NCI-H774 (cell line): ENCODE results near the gene SLC6A1.

Source experiments
- DNase-seq: peaks from one replicate; lab custom pipeline; 2025; lab: John Stamatoyannopoulos, UW

The SLC6A1 gene

DNA sequence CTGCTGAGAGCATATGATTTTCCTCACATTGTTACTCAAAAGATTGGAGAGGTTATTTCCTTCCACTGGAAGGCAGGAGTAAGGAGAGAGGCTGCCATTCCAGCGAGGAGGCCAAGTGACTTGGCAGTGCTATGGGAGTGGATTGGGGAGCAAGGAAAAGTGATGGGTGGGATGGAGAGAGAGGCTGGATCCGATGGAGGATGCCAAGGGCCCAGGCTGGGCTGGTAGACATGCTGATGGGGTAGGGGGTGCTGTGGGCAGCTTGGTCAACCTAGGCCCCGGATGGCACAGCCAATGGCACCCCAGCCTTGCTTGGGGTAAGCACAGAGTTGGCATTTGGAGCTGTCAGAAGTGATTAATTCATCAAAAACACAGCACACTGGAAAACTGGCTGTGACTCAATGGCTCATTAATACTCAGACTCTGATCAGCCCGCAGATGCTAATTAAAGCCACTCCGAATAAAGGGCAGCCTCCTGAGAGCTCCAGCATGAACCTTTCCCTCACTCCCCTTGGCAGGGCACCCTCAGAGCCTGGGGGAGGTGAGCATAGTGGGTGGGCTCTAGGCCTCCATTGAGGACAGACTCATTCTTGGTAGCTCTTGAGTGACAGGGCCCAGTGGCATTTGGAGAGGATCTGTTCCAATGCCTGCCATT is 22.1 kb upstream of the SLC6A1 start:
- no peak for DNase-seq

- no peak for DNase-seq
Measured at GRCh38 chr3:10972072-10972782, 20.3 kb upstream of the SLC6A1 start.

- no peak for DNase-seq
Measured at GRCh38 chr3:10973046-10973595, 19.4 kb upstream of the SLC6A1 start.

DNA sequence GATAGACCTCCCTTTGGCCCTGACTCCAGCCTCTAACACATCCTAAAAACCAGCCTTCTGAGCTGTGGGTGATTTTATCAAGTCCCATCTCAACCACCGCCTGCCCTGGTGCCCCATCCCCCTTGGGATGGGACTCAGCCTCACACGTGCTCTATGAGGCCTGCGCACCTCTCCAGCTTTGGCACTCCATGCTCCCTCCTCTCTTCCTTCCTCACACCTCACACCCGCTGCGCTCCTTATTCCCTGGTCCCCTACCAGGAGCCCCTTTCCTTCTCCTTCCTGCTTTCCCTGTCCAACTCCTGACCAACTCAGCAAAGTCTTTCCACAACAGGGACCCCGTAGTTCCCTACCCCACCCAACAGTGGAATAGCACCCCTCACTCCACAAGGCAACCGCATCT is 18.4 kb upstream of the SLC6A1 start:
- DNase-seq, result no peak

GRCh38 chr3:10974746-10975375 is 17.7 kb upstream of the SLC6A1 start:
- DNase-seq, result no peak

DNA sequence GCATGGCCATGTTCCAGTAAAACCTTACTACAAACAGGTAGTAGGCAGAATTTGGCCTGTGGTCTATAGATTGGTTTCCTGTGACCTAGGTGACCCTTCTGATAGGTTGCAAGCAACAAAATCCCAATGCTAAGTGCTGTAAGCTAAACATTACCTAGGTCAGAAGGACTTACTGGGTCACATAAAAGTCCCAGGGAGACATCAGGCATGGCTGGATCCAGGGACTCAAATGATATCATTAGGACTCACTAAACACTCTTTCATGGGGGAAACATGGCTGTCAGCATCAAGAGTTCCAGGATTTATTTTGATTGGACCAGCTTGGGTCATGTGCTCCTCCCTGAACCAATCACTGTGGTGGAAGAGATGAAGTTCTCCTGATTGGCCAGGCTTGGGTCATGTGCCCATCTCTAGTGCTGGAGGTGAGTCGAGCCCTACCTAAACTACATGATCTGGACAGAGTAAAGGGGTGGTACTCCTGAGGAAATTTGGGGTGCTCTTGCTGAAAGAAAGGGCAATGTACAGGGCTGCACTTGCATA is 16.8 kb upstream of the SLC6A1 start:
- no peak for DNase-seq

DNA sequence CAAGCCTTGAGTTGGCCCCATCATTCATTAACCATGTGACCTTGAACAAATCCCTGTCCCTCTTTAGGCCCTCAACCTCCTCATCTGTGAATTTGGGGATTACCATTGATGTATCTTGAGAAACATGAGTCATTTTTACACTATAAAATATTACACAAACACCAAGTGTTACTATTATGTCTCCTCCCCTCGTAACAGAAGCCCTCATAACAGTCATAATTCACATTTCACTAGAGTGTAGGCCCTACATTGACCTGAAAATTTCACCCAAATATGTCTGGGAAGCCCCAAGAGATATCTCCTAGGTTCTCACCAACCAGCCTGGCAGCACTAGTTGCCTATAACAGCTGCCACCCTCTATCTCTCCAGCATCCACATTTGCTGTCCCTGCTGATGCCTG is 15.8 kb upstream of the SLC6A1 start:
- no peak for DNase-seq

DNA sequence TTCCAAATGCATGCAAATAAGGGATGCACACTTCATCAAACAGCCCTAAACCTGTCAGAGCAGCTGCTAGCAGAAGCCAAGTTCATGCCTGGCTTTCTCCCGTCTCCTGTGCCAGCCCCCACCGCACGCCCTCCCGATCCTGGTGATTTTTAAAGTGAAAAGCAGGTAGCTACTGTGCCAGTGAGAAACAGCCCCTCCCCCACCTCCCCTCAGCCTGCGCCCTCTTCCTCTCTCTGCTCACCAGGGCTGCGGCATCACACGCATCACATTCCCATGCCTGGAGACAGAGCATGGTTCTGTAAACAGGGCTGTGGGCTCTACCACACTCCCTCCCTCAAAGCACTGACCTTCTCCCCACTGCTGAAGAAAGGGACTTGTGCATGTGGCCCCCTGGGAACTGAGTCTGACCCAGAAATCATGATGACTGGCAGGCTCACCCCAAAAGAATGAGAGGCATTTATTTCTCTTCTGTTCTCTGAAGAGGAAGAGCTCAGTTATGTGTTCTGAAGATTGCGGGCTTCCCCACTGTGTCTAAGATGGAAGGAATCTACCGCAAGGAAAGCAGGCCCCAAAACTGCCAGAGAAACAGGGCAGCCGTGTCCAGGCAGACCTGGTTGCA is 14.5 kb upstream of the SLC6A1 start:
- DNase-seq, result no peak

DNA sequence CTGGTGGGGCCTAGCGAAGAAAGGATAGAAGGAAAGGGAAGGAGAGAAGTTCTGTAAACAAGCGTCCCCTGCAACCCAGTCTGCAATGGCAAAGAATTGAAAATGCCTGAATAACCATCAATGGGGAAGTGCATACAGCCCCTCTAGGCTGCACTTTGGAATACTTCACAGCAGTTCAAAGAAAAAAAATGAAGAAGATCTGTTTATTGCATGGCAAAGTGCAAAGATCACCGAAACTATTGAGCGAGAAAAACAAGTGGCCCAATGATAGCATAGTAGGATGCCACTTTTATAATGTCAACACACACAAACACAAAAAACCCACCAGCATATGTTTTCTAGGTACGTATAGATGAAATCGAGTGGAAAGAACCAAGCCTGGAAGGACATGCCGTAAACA is 13.6 kb upstream of the SLC6A1 start:
- no peak for DNase-seq

DNA sequence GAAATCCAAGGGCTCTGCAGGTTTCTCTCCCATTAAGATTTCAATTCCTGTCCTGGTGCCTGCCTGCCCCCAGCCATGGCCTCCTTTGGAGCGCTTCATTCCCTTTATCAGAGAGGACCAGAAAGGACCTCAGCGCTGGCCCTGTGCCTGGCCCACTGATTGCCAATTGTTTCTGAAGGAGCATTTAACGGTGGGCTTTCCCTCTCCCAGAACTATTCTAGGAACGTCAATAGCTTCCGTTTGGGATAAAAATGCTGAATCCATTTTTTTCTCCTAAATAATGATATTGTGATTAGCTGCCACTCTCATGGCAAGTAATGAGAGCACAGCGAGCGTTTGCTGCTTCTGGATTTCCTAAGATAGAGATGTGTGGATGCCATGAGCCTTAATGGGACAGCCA is 12.2 kb upstream of the SLC6A1 start:
- no peak for DNase-seq

DNA sequence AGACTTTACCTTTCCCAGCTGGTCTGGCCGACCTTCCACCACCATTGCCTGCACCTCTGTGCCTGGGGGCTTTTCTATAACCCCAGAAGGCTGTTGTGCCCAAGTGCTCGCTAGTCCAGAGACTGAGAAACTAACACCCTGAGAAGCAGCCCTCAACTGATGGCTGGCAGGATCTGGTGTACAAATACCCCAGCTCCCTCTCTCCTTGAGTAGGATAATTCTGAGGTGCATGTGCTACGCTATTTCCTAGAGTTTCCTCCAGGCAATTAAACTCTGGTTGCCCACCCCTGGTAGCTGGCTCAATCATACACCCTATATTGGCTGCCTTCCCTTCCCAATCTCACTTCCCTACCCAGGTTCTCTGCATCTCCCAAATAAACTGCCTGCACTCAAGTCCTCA is 11.5 kb upstream of the SLC6A1 start:
- no peak for DNase-seq

- DNase-seq, result no peak
Measured at GRCh38 chr3:10981961-10982360, 10.6 kb upstream of the SLC6A1 start.

- DNase-seq, result no peak
Measured at GRCh38 chr3:10982782-10983181, 9.8 kb upstream of the SLC6A1 start.

DNA sequence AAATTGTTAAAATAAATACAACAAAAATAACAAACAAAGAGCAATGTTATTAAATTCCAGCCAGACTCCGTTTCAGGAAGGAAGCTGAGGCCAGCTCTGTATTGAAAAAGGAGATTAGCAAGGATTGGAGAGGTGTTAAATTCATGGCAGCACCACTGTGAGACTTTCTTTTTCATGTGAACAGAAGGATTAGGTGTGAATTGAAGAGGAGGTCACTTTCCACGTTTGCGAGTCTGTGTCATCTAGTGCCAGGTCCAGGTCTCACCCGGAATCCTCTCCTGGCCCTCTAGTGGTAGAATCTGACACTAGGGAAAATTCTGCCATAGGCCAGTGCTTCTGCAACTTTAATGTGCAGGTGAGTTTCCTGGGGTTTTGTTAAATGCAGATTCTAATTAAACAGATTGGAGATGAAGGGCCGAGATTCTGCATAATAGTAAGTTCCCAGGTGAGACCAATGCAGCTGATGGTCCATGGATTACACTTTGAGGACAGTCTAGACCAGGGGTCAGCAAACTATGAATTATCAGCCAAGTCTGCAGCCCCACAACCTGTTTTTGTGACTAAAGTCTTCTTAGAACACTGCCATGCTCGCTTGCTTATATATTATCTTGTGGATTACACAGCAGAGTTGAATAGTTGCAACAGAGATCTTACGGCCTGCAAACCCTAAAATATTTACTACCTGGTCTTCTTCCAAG is 9.2 kb upstream of the SLC6A1 start:
- DNase-seq, result no peak

DNA sequence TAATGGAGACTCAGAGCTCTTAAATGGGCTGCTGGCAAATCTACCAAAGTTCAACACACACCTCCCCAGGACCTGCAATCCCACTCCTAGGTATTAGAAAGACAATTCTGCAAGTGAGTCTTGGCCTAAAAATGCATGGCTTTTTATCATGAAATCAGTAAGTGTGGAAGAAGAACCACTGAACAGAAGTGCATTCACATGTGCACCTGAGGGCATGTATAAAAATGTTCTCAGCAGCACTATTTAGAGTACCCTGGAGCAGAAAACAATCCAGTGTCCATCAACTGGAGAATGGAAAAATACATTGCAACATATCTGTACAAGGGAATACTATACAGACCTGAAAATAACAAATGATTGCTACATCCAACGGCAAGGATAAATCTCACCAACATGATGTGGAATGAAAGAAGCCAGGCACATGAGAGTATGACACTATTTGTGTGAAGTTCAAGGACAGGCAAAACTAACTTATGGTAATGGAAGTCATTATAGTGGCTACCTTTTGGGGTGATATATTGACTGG is 8.1 kb upstream of the SLC6A1 start:
- no peak for DNase-seq

GRCh38 chr3:10985181-10985580 is 7.4 kb upstream of the SLC6A1 start:
- no peak for DNase-seq

DNA sequence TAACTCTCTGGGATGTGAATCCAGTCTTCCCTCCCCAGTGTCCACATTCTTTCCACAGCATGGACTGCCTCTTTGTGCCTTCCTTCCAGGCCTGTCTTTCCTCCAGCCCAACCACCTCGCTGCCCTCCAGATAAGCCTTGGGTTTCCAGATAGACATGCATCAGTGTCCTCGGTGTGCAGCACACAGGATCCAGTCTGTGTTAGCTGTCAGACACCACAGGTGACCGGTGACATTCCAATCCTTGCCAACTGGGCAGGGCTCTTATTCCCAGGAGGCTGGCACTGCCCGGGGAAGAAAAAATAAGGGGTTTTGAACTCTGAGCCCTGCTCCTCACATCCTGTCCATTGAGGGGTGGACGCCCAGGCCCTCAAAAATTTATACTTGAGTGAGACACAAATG is 6.0 kb upstream of the SLC6A1 start:
- no peak for DNase-seq

DNA sequence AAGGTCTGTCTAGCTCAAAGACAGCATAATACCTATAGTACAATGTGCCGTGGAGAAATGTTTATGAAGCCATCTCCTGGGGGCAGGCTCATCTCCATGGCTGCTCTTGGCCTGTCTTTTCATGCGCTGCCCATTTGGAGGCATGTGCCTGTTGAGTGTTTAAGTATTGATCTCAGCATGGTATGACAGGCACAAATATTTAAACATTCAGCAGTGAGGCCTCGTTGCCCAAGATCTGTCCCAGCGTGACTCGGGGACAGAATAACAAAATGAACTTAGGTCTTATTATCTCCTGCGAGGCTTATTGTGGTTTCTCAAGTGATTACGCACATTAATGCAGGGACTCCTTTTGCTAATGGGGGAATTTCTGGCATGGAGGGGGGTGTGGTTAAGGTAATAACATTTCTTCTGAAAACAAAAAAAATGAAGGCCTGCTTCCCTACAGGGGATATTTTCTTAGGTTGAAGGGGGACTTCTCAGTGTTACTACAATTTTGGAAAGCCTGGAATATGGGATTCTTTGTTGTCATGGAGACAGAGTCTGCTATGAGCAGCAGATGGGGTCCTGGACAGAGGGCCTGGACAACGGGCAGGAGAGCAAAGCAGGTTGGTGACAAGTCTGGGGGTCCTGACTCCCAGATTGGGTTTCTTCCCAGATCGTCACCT is 4.4 kb upstream of the SLC6A1 start:
- no peak for DNase-seq

DNA sequence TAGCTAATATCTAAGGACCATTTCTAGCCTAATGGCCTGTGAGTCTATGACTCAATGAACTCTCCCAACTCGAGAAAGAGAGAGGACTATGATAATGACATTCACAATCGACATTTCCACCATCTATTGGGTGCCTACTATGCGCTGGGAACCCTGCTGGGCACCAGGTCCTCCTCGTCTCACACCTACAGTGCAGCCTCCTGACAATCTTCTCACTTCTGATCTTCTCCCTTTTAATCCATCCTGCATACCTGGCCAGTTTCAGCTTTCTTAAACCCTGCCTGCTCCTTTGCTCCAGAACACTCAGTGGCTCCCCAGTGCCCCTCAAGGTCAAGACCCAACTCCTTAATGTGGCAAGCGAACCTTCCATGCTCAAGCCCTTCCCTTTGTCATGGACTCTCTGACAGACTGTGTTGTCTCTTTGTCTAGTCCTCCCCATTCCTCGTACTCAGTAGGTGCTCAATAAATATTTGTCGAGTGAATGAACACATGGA is 3.5 kb upstream of the SLC6A1 start:
- DNase-seq, result no peak

- no peak for DNase-seq
Measured at GRCh38 chr3:10992943-10993728, 588 bp downstream of the SLC6A1 start.
